ENCODE measurements around the gene ZDHHC11B.

DNA sequence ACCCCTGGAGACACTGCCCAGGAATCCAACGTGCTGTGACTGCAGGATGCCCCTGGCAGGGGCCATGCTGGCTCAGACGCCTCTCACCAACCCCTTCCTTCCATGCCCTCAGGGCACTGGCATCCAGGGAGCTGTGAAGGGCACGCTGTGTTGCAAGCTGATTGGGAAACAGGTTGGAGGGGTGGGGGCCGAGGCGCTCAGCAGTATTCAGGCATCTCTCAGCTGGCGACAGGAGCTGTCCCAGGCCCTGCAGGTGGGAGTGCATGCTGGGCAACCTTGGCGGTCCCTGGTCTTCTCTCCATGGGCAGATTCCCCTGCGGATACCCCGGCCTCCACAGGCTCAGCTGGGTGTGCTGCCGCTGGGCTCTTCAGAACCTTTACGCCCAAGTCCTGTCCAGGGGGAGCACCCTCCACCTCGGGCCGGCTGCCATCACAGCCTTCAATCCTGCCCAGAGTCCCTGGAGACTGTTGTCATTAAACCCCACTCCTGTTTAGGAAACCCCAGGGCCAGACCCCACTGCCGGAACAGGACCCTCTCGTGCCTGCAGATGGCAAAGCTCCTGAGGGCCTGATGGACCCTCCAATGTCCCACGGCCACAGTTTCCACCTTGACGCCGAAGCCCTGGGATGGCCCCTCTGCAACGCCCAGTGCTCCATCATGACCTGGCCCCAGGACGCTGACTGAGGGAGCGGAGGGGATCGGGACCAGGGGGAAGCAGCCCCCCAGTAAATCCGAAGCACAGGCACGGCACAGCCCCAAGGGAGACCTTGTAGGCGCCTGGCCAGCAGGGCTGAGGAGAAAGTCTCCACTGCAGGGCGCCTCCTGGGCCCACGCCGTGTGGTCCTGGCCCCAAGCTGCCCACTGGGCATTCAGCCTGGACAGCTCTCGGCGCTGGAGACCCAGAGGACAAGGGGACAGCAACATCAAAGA is 100.7 kb downstream of the ZDHHC11B start:
- TF ChIP-seq EZH2phosphoT487 (IDR thresholded peaks at IDR 0.05; ENCODE audit: insufficient read depth, low read depth) (no peak), EZH2 (IDR thresholded peaks at IDR 0.05; ENCODE audit: insufficient read depth, poor library complexity, severe bottlenecking) (no peak)
